ENCODE measurements around the gene PTPRG. TPM values are rescaled to one million over a fixed set of nuclear protein-coding genes. Genes with fewer than 3 reads are reported as not detected.
A peak's percentile ranks its signal among the peaks of the same experiment; 100 is the strongest.

PTPRG gene
- polyA plus RNA-seq, 3 donors, result not detected

DNA sequence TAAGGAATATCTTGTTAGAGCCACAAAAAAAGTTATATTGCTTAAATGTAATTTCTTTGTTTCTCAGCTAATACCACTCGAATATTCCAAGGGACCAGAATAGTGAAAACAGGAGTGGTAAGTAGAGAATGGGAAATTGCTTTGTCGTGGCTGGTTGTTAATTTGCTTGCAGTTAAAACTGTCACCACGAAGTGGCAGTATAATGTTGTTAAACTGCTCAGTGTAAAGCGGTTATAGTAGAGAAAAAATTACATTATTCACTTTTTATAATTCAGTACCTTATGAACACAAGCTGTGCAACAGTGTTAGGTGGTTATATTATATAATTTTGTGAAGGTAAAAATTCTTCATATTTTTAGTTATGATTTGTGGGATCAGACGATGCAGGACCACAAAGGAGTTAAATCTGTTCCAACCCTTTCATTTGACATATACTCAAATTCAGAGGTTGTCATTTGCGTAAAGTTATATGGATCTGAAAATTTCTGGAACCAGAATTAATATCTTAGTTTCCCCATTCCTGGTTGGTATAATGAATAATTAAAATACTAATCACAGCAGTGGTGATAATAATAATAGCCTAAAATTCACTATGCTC lies 640.2 kb downstream of the PTPRG start:
- H3K4me1 Mint-ChIP-seq, result no peaks in the 10 kb centered on the region
- H3K9ac ChIP-seq (ENCODE audit: insufficient read depth, low read length, poor library complexity, severe bottlenecking), result no peak overlapping the region
- H3K27me3 Mint-ChIP-seq (ENCODE audit: low read depth in 3 of 3), result peaks cover 0 to 6% (median 3%) of the 10 kb centered on the region in 3 donors
- H3K4me3 ChIP-seq (replicated peaks in 1 of 3; ENCODE audit: low read depth in 2 of 3, low read length in 3 of 3), result no peak overlapping the region
- H3K27ac ChIP-seq (ENCODE audit: low read depth in 1 of 2, low read length in 2 of 2), result no peak overlapping the region
- no peak for DNase-seq
- H3K27ac Mint-ChIP-seq, result no peak overlapping the region
- no peaks in the 10 kb centered on the region for H3K79me2 ChIP-seq (ENCODE audit: insufficient read depth, low read length)
- H3K4me3 Mint-ChIP-seq, result no peak overlapping the region
- no peak overlapping the region for H2AFZ ChIP-seq (ENCODE audit: insufficient read depth, low read depth, low read length, poor library complexity, severe bottlenecking)
- H3K9me3 ChIP-seq (replicated peaks in 1 of 2; ENCODE audit: control insufficient read depth in 1 of 2, insufficient read depth in 1 of 2, low read length in 2 of 2), result no peaks in the 10 kb centered on the region
- H3K4me1 ChIP-seq (ENCODE audit: control insufficient read depth in 1 of 2, insufficient read depth in 2 of 2, low read length in 2 of 2), result no peaks in the 10 kb centered on the region
- no peaks in the 10 kb centered on the region for H4K20me1 ChIP-seq (ENCODE audit: insufficient read depth, low read length)
- no peak overlapping the region for H3K4me2 ChIP-seq (replicated peaks; ENCODE audit: extremely low read depth, low read length, poor library complexity, severe bottlenecking)
- intact Hi-C loops (cut with micrococcal nuclease), result loop anchor here in 1 of 2 donors (10.0 kb wide), 1 partner anchor 1623 kb away; no protein-coding TSS in a partner anchor
- no peaks in the 10 kb centered on the region for H3K27me3 ChIP-seq (ENCODE audit: control insufficient read depth in 2 of 2, insufficient read depth in 2 of 2, low read length in 2 of 2)
- WGBS (ENCODE audit: insufficient coverage), result no CpG with 5 or more reads among the region's 6 CpGs
- no peaks in the 10 kb centered on the region for H3K36me3 Mint-ChIP-seq
- H3K9me3 Mint-ChIP-seq, result no peaks in the 10 kb centered on the region
- TF ChIP-seq, protein P1, sequence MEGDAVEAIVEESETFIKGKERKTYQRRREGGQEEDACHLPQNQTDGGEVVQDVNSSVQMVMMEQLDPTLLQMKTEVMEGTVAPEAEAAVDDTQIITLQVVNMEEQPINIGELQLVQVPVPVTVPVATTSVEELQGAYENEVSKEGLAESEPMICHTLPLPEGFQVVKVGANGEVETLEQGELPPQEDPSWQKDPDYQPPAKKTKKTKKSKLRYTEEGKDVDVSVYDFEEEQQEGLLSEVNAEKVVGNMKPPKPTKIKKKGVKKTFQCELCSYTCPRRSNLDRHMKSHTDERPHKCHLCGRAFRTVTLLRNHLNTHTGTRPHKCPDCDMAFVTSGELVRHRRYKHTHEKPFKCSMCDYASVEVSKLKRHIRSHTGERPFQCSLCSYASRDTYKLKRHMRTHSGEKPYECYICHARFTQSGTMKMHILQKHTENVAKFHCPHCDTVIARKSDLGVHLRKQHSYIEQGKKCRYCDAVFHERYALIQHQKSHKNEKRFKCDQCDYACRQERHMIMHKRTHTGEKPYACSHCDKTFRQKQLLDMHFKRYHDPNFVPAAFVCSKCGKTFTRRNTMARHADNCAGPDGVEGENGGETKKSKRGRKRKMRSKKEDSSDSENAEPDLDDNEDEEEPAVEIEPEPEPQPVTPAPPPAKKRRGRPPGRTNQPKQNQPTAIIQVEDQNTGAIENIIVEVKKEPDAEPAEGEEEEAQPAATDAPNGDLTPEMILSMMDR (IDR thresholded peaks at IDR 0.05), result peak; percentile 38
- H3K36me3 ChIP-seq (replicated peaks in 1 of 2; ENCODE audit: control insufficient read depth in 1 of 2, insufficient read depth in 2 of 2, low read length in 2 of 2), result no peaks in the 10 kb centered on the region

DNA sequence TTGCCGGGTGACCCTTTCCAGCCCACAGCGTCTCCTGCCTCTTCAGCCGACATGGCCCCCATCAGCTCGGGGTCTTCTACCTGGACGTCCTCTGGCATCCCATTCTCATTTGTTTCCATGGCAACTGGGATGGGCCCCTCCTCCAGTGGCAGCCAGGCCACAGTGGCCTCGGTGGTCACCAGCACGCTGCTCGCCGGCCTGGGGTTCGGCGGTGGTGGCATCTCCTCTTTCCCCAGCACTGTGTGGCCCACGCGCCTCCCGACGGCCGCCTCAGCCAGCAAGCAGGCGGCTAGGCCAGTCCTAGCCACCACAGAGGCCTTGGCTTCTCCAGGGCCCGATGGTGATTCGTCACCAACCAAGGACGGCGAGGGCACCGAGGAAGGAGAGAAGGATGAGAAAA lies 641.8 kb downstream of the PTPRG start:
- no peak overlapping the region for H3K4me3 Mint-ChIP-seq
- intact Hi-C loops (cut with micrococcal nuclease), result loop anchor here in 1 of 2 donors (10.0 kb wide), 1 partner anchor 1622 kb away; no protein-coding TSS in a partner anchor
- no peaks in the 10 kb centered on the region for H4K20me1 ChIP-seq (ENCODE audit: insufficient read depth, low read length)
- H3K27me3 ChIP-seq (ENCODE audit: control insufficient read depth in 2 of 2, insufficient read depth in 2 of 2, low read length in 2 of 2), result no peaks in the 10 kb centered on the region
- no peaks in the 10 kb centered on the region for H3K79me2 ChIP-seq (ENCODE audit: insufficient read depth, low read length)
- no peaks in the 10 kb centered on the region for H3K4me1 ChIP-seq (ENCODE audit: control insufficient read depth in 1 of 2, insufficient read depth in 2 of 2, low read length in 2 of 2)
- H3K27me3 Mint-ChIP-seq (ENCODE audit: low read depth in 3 of 3), result peaks cover 0 to 8% (median 3%) of the 10 kb centered on the region in 3 donors
- DNase-seq, result no peak
- no peaks in the 10 kb centered on the region for H3K9me3 ChIP-seq (replicated peaks in 1 of 2; ENCODE audit: control insufficient read depth in 1 of 2, insufficient read depth in 1 of 2, low read length in 2 of 2)
- no peak overlapping the region for H3K4me3 ChIP-seq (replicated peaks in 1 of 3; ENCODE audit: low read depth in 2 of 3, low read length in 3 of 3)
- TF ChIP-seq, protein P1 (IDR thresholded peaks at IDR 0.05), result no peak
- H3K36me3 Mint-ChIP-seq, result no peaks in the 10 kb centered on the region
- no peak overlapping the region for H3K27ac ChIP-seq (ENCODE audit: low read depth in 1 of 2, low read length in 2 of 2)
- H3K27ac Mint-ChIP-seq, result no peak overlapping the region
- no peaks in the 10 kb centered on the region for H3K9me3 Mint-ChIP-seq
- H3K36me3 ChIP-seq (replicated peaks in 1 of 2; ENCODE audit: control insufficient read depth in 1 of 2, insufficient read depth in 2 of 2, low read length in 2 of 2), result no peaks in the 10 kb centered on the region
- no peak overlapping the region for H2AFZ ChIP-seq (ENCODE audit: insufficient read depth, low read depth, low read length, poor library complexity, severe bottlenecking)
- H3K9ac ChIP-seq (ENCODE audit: insufficient read depth, low read length, poor library complexity, severe bottlenecking), result no peak overlapping the region
- no peaks in the 10 kb centered on the region for H3K4me1 Mint-ChIP-seq
- 97% methylated on average over 18 of the region's 22 CpGs for WGBS (ENCODE audit: insufficient coverage)
- no peak overlapping the region for H3K4me2 ChIP-seq (replicated peaks; ENCODE audit: extremely low read depth, low read length, poor library complexity, severe bottlenecking)
